KMS-11 (cell line): ENCODE results near the gene ECE1.

Experiments
- H2AFZ ChIP-seq: fragments of 200-600 bp; sonication (generic); 2 replicates; pipeline ENCODE4 v1.6.1; 2016; ENCODE audit warnings: antibody characterized with exemption, mixed run types, low read depth
- H3K27ac ChIP-seq: fragments of 200-600 bp; sonication (generic); 2 replicates; pipeline ENCODE4 v1.6.1; 2016; ENCODE audit warnings: mild to moderate bottlenecking, mixed run types
- H3K27me3 ChIP-seq: fragments of 200-600 bp; sonication (generic); 2 replicates; pipeline ENCODE4 v1.6.1; 2017; ENCODE audit warnings: mild to moderate bottlenecking, low read depth, mixed run types, moderate library complexity; ENCODE audit not compliant: insufficient read depth
- H3K36me3 ChIP-seq: fragments of 200-600 bp; sonication (generic); 2 replicates; pipeline ENCODE4 v1.6.1; 2017; ENCODE audit warnings: mild to moderate bottlenecking, mixed run types; ENCODE audit not compliant: insufficient read depth
- H3K4me1 ChIP-seq: fragments of 200-600 bp; sonication (generic); 2 replicates; pipeline ENCODE4 v1.6.1; 2016; ENCODE audit warnings: mild to moderate bottlenecking, low read depth, mixed run types; ENCODE audit not compliant: poor library complexity, severe bottlenecking
- H3K4me2 ChIP-seq: fragments of 200-600 bp; sonication (generic); 2 replicates; pipeline ENCODE4 v1.7.0; 2016; ENCODE audit warnings: mild to moderate bottlenecking, mixed run types
- H3K4me3 ChIP-seq: fragments of 200-600 bp; sonication (generic); IDR thresholded peaks from 2 replicates; pipeline ENCODE4 v1.6.1; 2017; ENCODE audit warnings: low read depth, low read length, mixed read lengths; ENCODE audit not compliant: insufficient read depth
- H3K79me2 ChIP-seq: fragments of 200-600 bp; sonication (generic); 2 replicates; pipeline ENCODE4 v1.6.1; 2016; ENCODE audit warnings: low read depth, mixed run types; ENCODE audit not compliant: insufficient read depth
- H3K9ac ChIP-seq: fragments of 200-600 bp; sonication (generic); 2 replicates; pipeline ENCODE4 v1.6.1; 2016; ENCODE audit warnings: mild to moderate bottlenecking, mixed run types
- H4K20me1 ChIP-seq: fragments of 200-600 bp; sonication (generic); 2 replicates; pipeline ENCODE4 v1.6.1; 2016; ENCODE audit warnings: mild to moderate bottlenecking, mixed run types; ENCODE audit not compliant: insufficient read depth
- CTCF ChIP-seq: fragments of 200-600 bp; sonication (generic); conservative IDR thresholded peaks from 2 replicates; pipeline ENCODE4 v1.6.1; 2017; ENCODE audit warnings: low read depth, mild to moderate bottlenecking, antibody characterized with exemption, low read length, moderate library complexity, mixed read lengths

ECE1 gene

GRCh38 chr1:21325731-21326387 is 35.6 kb upstream of the ECE1 start:
- Histone ChIP-seq H3K27ac (no peak overlapping the region), H2AFZ (no peak overlapping the region), H3K79me2 (no peaks in the 10 kb centered on the region), H3K4me1 (no peaks in the 10 kb centered on the region), H3K4me3 (no peak overlapping the region), H3K36me3 (no peaks in the 10 kb centered on the region), H4K20me1 (no peaks in the 10 kb centered on the region), H3K27me3 (no peaks in the 10 kb centered on the region), H3K9ac (no peak overlapping the region), H3K4me2 (no peak overlapping the region)
- TF ChIP-seq CTCF = no peak

- TF ChIP-seq CTCF = no peak
- Histone ChIP-seq H3K4me3 (no peak overlapping the region), H3K9ac (no peak overlapping the region), H2AFZ (no peak overlapping the region), H4K20me1 (no peaks in the 10 kb centered on the region), H3K4me1 (no peaks in the 10 kb centered on the region), H3K4me2 (no peak overlapping the region), H3K79me2 (no peaks in the 10 kb centered on the region), H3K36me3 (no peaks in the 10 kb centered on the region), H3K27me3 (no peaks in the 10 kb centered on the region), H3K27ac (no peak overlapping the region)
Measured at GRCh38 chr1:21325231-21325718, 35.0 kb upstream of the ECE1 start.

- no peaks in the 10 kb centered on the region for H3K36me3 ChIP-seq
- no peak overlapping the region for H3K4me2 ChIP-seq
- no peaks in the 10 kb centered on the region for H3K27me3 ChIP-seq
- no peaks in the 10 kb centered on the region for H4K20me1 ChIP-seq
- no peaks in the 10 kb centered on the region for H3K4me1 ChIP-seq
- H2AFZ ChIP-seq = no peak overlapping the region
- no peak overlapping the region for H3K9ac ChIP-seq
- no peaks in the 10 kb centered on the region for H3K79me2 ChIP-seq
- TF ChIP-seq CTCF = no peak
- no peak overlapping the region for H3K4me3 ChIP-seq
- no peak overlapping the region for H3K27ac ChIP-seq
Measured at GRCh38 chr1:21324368-21325141, 34.3 kb upstream of the ECE1 start.

- Histone ChIP-seq H3K4me3 (no peak overlapping the region), H4K20me1 (no peaks in the 10 kb centered on the region), H3K79me2 (no peaks in the 10 kb centered on the region), H3K27ac (no peak overlapping the region), H3K27me3 (no peaks in the 10 kb centered on the region), H2AFZ (no peak overlapping the region), H3K9ac (no peak overlapping the region), H3K4me2 (no peak overlapping the region), H3K36me3 (no peaks in the 10 kb centered on the region), H3K4me1 (no peaks in the 10 kb centered on the region)
- TF ChIP-seq CTCF = no peak
Measured at GRCh38 chr1:21323091-21323490, 32.8 kb upstream of the ECE1 start.
